ENCODE measurements around the gene RPGRIP1.

RPGRIP1 gene

GRCh38 chr14:21326972-21327371, 47.1 kb downstream of the RPGRIP1 start:
- Histone ChIP-seq H3K9me2 (replicated peaks; ENCODE audit: low read depth, low read length) (no peaks in the 10 kb centered on the region), H3K36me3 (ENCODE audit: insufficient read depth, low read length) (no peaks in the 10 kb centered on the region), H3K4me1 (ENCODE audit: insufficient read depth, low read length, poor library complexity, severe bottlenecking) (no peaks in the 10 kb centered on the region), H4K20me1 (ENCODE audit: insufficient read depth, low read length, poor library complexity, severe bottlenecking) (no peaks in the 10 kb centered on the region), H3K27me3 (ENCODE audit: insufficient read depth, low read length, poor library complexity, severe bottlenecking) (no peaks in the 10 kb centered on the region), H3K79me2 (ENCODE audit: insufficient read depth, low read length) (no peaks in the 10 kb centered on the region), H3K4me3 (ENCODE audit: low read length, poor library complexity, severe bottlenecking) (no peak overlapping the region), H3F3A (ENCODE audit: low read depth) (no peaks in the 10 kb centered on the region), H3K4me2 (ENCODE audit: low read depth, low read length, poor library complexity, severe bottlenecking) (no peak overlapping the region), H2AFZ (ENCODE audit: low read length) (no peak overlapping the region), H3K9ac (ENCODE audit: low read depth, low read length, poor library complexity, severe bottlenecking) (no peak overlapping the region), H3K9me3 (ENCODE audit: insufficient read depth, low read depth, low read length) (no peaks in the 10 kb centered on the region)
- TF ChIP-seq CTCF (conservative IDR thresholded peaks at IDR 0.05; ENCODE audit: low read length) (peak; percentile 40; the same call in 1 of the 2 replicates), EZH2phosphoT487 (IDR thresholded peaks at IDR 0.05; ENCODE audit: borderline replicate concordance) (no peak)

Data from Loucy (cell line).